Stimulated activated naive CD8-positive, alpha-beta T cell treated with anti-CD3 and anti-CD28 coated beads, Interleukin-15, Interleukin-2, amounts not matched to agents 100 ng/mL and 50 ng/mL, for 24 hours (primary cell): ENCODE data around the gene STXBP4.

ENCODE experiments used
- H3K27ac Mint-ChIP-seq: one replicate; pipeline ENCODE4 v1.8.0; 2021; ENCODE audit warnings: mild to moderate bottlenecking, mixed read lengths
- H3K27me3 Mint-ChIP-seq: one replicate; pipeline ENCODE4 v1.8.0; 2021; ENCODE audit warnings: mixed read lengths
- H3K36me3 Mint-ChIP-seq: one replicate; pipeline ENCODE4 v1.8.0; 2021; ENCODE audit warnings: low read depth, mixed read lengths
- H3K4me1 Mint-ChIP-seq: one replicate; pipeline ENCODE4 v1.8.0; 2021; ENCODE audit warnings: low read depth, mixed read lengths
- H3K4me3 Mint-ChIP-seq: one replicate; pipeline ENCODE4 v1.8.0; 2021; ENCODE audit warnings: mild to moderate bottlenecking, mixed read lengths
- H3K9me3 Mint-ChIP-seq: one replicate; pipeline ENCODE4 v1.8.0; 2021; ENCODE audit warnings: mixed read lengths

Gene STXBP4

GRCh38 chr17:55093353-55093752 lies 124.8 kb downstream of the STXBP4 start:
- H3K27me3 Mint-ChIP-seq, result no peaks in the 10 kb centered on the region
- H3K36me3 Mint-ChIP-seq, result peaks cover 15% of the 10 kb centered on the region
- no peak overlapping the region for H3K4me3 Mint-ChIP-seq
- no peak overlapping the region for H3K27ac Mint-ChIP-seq
- H3K4me1 Mint-ChIP-seq, result peaks cover 10% of the 10 kb centered on the region
- no peaks in the 10 kb centered on the region for H3K9me3 Mint-ChIP-seq

- no peak overlapping the region for H3K4me3 Mint-ChIP-seq
- peaks cover 14% of the 10 kb centered on the region for H3K9me3 Mint-ChIP-seq
- H3K36me3 Mint-ChIP-seq, result peaks cover 30% of the 10 kb centered on the region
- H3K27ac Mint-ChIP-seq, result no peak overlapping the region
- no peaks in the 10 kb centered on the region for H3K27me3 Mint-ChIP-seq
- H3K4me1 Mint-ChIP-seq, result no peaks in the 10 kb centered on the region
Observed at GRCh38 chr17:55098765-55099164, 130.2 kb downstream of the STXBP4 start.

- Mint-ChIP-seq H3K27me3 (no peaks in the 10 kb centered on the region), H3K36me3 (peaks cover 10% of the 10 kb centered on the region), H3K27ac (no peak overlapping the region), H3K4me1 (no peaks in the 10 kb centered on the region), H3K4me3 (no peak overlapping the region), H3K9me3 (peaks cover 18% of the 10 kb centered on the region)
Observed at GRCh38 chr17:55110521-55110920, 142.0 kb downstream of the STXBP4 start.

- Mint-ChIP-seq H3K27ac (no peak overlapping the region), H3K4me1 (no peaks in the 10 kb centered on the region), H3K9me3 (peaks cover 3% of the 10 kb centered on the region), H3K4me3 (no peak overlapping the region), H3K36me3 (no peaks in the 10 kb centered on the region), H3K27me3 (no peaks in the 10 kb centered on the region)
Observed at GRCh38 chr17:55114283-55114682, 145.7 kb downstream of the STXBP4 start.

GRCh38 chr17:55116440-55116914 lies 147.9 kb downstream of the STXBP4 start:
- Mint-ChIP-seq H3K27me3 (no peaks in the 10 kb centered on the region), H3K4me3 (no peak overlapping the region), H3K36me3 (no peaks in the 10 kb centered on the region), H3K9me3 (peaks cover 3% of the 10 kb centered on the region), H3K27ac (no peak overlapping the region), H3K4me1 (no peaks in the 10 kb centered on the region)

- peaks cover 3% of the 10 kb centered on the region for H3K9me3 Mint-ChIP-seq
- H3K4me3 Mint-ChIP-seq, result no peak overlapping the region
- no peaks in the 10 kb centered on the region for H3K27me3 Mint-ChIP-seq
- H3K36me3 Mint-ChIP-seq, result no peaks in the 10 kb centered on the region
- no peaks in the 10 kb centered on the region for H3K4me1 Mint-ChIP-seq
- no peak overlapping the region for H3K27ac Mint-ChIP-seq
Observed at GRCh38 chr17:55117164-55117563, 148.6 kb downstream of the STXBP4 start.

- Mint-ChIP-seq H3K4me3 (no peak overlapping the region), H3K9me3 (no peaks in the 10 kb centered on the region), H3K4me1 (no peaks in the 10 kb centered on the region), H3K27me3 (no peaks in the 10 kb centered on the region), H3K27ac (no peak overlapping the region), H3K36me3 (no peaks in the 10 kb centered on the region)
Observed at GRCh38 chr17:55120651-55121050, 152.1 kb downstream of the STXBP4 start.

GRCh38 chr17:55121268-55121667 lies 152.7 kb downstream of the STXBP4 start:
- no peaks in the 10 kb centered on the region for H3K27me3 Mint-ChIP-seq
- H3K27ac Mint-ChIP-seq, result no peak overlapping the region
- H3K36me3 Mint-ChIP-seq, result no peaks in the 10 kb centered on the region
- H3K4me1 Mint-ChIP-seq, result no peaks in the 10 kb centered on the region
- no peak overlapping the region for H3K4me3 Mint-ChIP-seq
- H3K9me3 Mint-ChIP-seq, result no peaks in the 10 kb centered on the region

GRCh38 chr17:55122114-55122513 lies 153.5 kb downstream of the STXBP4 start:
- Mint-ChIP-seq H3K27me3 (no peaks in the 10 kb centered on the region), H3K9me3 (no peaks in the 10 kb centered on the region), H3K4me1 (no peaks in the 10 kb centered on the region), H3K4me3 (no peak overlapping the region), H3K27ac (no peak overlapping the region), H3K36me3 (no peaks in the 10 kb centered on the region)

- Mint-ChIP-seq H3K27ac (no peak overlapping the region), H3K9me3 (no peaks in the 10 kb centered on the region), H3K4me3 (no peak overlapping the region), H3K4me1 (no peaks in the 10 kb centered on the region), H3K36me3 (no peaks in the 10 kb centered on the region), H3K27me3 (no peaks in the 10 kb centered on the region)
Observed at GRCh38 chr17:55124730-55125360, 156.3 kb downstream of the STXBP4 start.

- Mint-ChIP-seq H3K36me3 (no peaks in the 10 kb centered on the region), H3K27me3 (no peaks in the 10 kb centered on the region), H3K27ac (no peak overlapping the region), H3K4me1 (no peaks in the 10 kb centered on the region), H3K9me3 (no peaks in the 10 kb centered on the region), H3K4me3 (no peak overlapping the region)
Observed at GRCh38 chr17:55133583-55133982, 165.0 kb downstream of the STXBP4 start.

- H3K27ac Mint-ChIP-seq, result no peak overlapping the region
- H3K27me3 Mint-ChIP-seq, result no peaks in the 10 kb centered on the region
Observed at GRCh38 chr17:55134486-55135157, 166.1 kb downstream of the STXBP4 start.

GRCh38 chr17:55140809-55141208 lies 172.2 kb downstream of the STXBP4 start:
- no peaks in the 10 kb centered on the region for H3K9me3 Mint-ChIP-seq
- H3K27ac Mint-ChIP-seq, result no peak overlapping the region
- H3K4me1 Mint-ChIP-seq, result no peaks in the 10 kb centered on the region
- no peaks in the 10 kb centered on the region for H3K27me3 Mint-ChIP-seq
- H3K4me3 Mint-ChIP-seq, result no peak overlapping the region
- peaks cover 4% of the 10 kb centered on the region for H3K36me3 Mint-ChIP-seq

More at GRCh38 chr17:55134486-55135157, 166.1 kb downstream of the STXBP4 start:
- Mint-ChIP-seq H3K36me3 (no peaks in the 10 kb centered on the region), H3K4me3 (no peak overlapping the region), H3K9me3 (no peaks in the 10 kb centered on the region), H3K4me1 (no peaks in the 10 kb centered on the region)

GRCh38 chr17:55144518-55144917 lies 176.0 kb downstream of the STXBP4 start:
- Mint-ChIP-seq H3K27me3 (no peaks in the 10 kb centered on the region), H3K36me3 (peaks cover 4% of the 10 kb centered on the region), H3K4me1 (no peaks in the 10 kb centered on the region), H3K9me3 (no peaks in the 10 kb centered on the region), H3K4me3 (no peak overlapping the region), H3K27ac (no peak overlapping the region)

GRCh38 chr17:55149485-55149884 lies 180.9 kb downstream of the STXBP4 start:
- H3K27me3 Mint-ChIP-seq, result no peaks in the 10 kb centered on the region
- H3K9me3 Mint-ChIP-seq, result no peaks in the 10 kb centered on the region
- no peak overlapping the region for H3K4me3 Mint-ChIP-seq
- no peak overlapping the region for H3K27ac Mint-ChIP-seq
- H3K4me1 Mint-ChIP-seq, result no peaks in the 10 kb centered on the region
- peaks cover 4% of the 10 kb centered on the region for H3K36me3 Mint-ChIP-seq

- Mint-ChIP-seq H3K4me3 (no peak overlapping the region), H3K27ac (no peak overlapping the region), H3K36me3 (peaks cover 4% of the 10 kb centered on the region), H3K4me1 (no peaks in the 10 kb centered on the region), H3K27me3 (no peaks in the 10 kb centered on the region), H3K9me3 (no peaks in the 10 kb centered on the region)
Observed at GRCh38 chr17:55152236-55152635, 183.7 kb downstream of the STXBP4 start.
